Erythroblast (primary cell): ENCODE results near the gene PSMD8.

Experiments
- GATA1 ChIP-seq: IDR thresholded peaks from 2 replicates; pipeline ENCODE4 v1.6.1; 2011; ENCODE audit warnings: low read depth, mild to moderate bottlenecking, control low read depth, low read length, moderate library complexity
- POLR2A ChIP-seq: IDR thresholded peaks from 2 replicates; pipeline ENCODE4 v1.6.1; 2011; ENCODE audit warnings: mild to moderate bottlenecking, low read length

DNA sequence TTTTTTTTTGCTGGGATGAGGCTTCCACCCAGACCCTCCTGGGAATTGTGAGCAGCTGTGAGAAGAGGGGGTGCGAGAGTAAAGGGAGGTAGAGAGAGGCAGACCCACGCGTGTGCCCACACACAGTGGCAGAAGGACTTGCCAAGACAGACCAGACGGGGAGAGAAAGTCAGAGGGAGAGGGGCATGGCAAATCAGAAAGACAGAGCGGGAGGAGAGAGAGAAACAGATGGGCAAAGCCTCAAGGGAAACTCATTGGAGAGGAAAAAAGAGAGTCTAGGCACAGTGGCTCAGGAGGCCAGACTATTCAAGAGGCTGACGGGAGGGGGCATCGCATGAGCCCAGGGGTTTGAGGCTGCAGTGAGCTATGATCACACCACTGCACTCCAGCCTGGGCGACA lies 21.8 kb upstream of the PSMD8 start:
- no peak for TF ChIP-seq POLR2A
- TF ChIP-seq GATA1 = no peak
